Ishikawa (cell line): ENCODE data around the gene DEF6.

Experiments used
- CEBPB ChIP-seq: IDR thresholded peaks from 2 replicates; pipeline ENCODE4 v1.6.1; 2012
- CREB1 ChIP-seq: IDR thresholded peaks from 2 replicates; pipeline ENCODE4 v1.6.1; 2012; ENCODE audit warnings: low read depth
- EGR1 ChIP-seq: IDR thresholded peaks from 2 replicates; pipeline ENCODE4 v1.6.1; 2012
- EP300 ChIP-seq: IDR thresholded peaks from 2 replicates; pipeline ENCODE4 v1.6.1; 2012; ENCODE audit warnings: borderline replicate concordance
- FOXM1 ChIP-seq: IDR thresholded peaks from 2 replicates; pipeline ENCODE4 v1.6.1; 2012; ENCODE audit warnings: low read depth, borderline replicate concordance
- NFIC ChIP-seq: IDR thresholded peaks from 2 replicates; pipeline ENCODE4 v1.6.1; 2012
- RAD21 ChIP-seq: IDR thresholded peaks from 2 replicates; pipeline ENCODE4 v1.6.1; 2012; ENCODE audit warnings: low read depth
- REST ChIP-seq: IDR thresholded peaks from 2 replicates; pipeline ENCODE4 v1.6.1; 2012; ENCODE audit warnings: low read depth, mild to moderate bottlenecking
- TAF1 ChIP-seq: IDR thresholded peaks from 2 replicates; pipeline ENCODE4 v1.6.1; 2012; ENCODE audit warnings: low read depth, mild to moderate bottlenecking
- TCF12 ChIP-seq: IDR thresholded peaks from 2 replicates; pipeline ENCODE4 v1.6.1; 2012; ENCODE audit warnings: low read depth
- TEAD4 ChIP-seq: IDR thresholded peaks from 2 replicates; pipeline ENCODE4 v1.6.1; 2012
- USF1 ChIP-seq: IDR thresholded peaks from 2 replicates; pipeline ENCODE4 v1.6.1; 2012
- YY1 ChIP-seq: IDR thresholded peaks from 2 replicates; pipeline ENCODE4 v1.6.1; 2012; ENCODE audit warnings: low read depth
- ZBTB7A ChIP-seq: IDR thresholded peaks from 2 replicates; pipeline ENCODE4 v1.6.1; 2012; ENCODE audit warnings: low read depth
- TF ChIP-seq, protein P1 (sequence below): IDR thresholded peaks from 2 replicates; pipeline ENCODE4 v1.6.1; 2012

Gene DEF6

DNA sequence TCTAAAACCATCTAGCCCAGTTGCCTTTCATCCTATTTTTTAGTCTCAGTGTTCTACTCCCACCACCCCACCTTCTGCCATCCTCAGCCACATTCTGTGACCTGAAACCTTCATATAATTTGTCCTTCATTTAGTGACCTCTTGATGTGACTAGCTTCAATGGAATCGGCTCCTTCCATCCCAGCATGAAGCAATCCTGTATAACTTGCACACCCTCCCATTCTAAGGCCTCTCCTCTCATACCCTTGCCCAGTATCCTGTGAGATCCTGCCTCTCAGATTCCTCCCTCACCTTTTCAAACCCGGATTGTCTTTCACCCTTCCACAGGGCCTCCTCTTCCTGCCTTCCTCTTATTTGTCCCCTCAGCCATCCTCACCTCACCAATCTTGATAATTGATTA is 35.0 kb upstream of the DEF6 start:
- no peak for TF ChIP-seq EP300
- no peak for TF ChIP-seq CEBPB
- TF ChIP-seq TCF12, result no peak
- no peak for TF ChIP-seq REST
- no peak for TF ChIP-seq ZBTB7A
- TF ChIP-seq TAF1, result no peak
- TF ChIP-seq TEAD4, result no peak
- TF ChIP-seq YY1, result no peak
- no peak for TF ChIP-seq USF1
- TF ChIP-seq CREB1, result no peak
- TF ChIP-seq EGR1, result no peak
- no peak for TF ChIP-seq RAD21
- TF ChIP-seq FOXM1, result no peak
- TF ChIP-seq, protein P1, sequence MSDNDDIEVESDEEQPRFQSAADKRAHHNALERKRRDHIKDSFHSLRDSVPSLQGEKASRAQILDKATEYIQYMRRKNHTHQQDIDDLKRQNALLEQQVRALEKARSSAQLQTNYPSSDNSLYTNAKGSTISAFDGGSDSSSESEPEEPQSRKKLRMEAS, result no peak
- no peak for TF ChIP-seq NFIC

DNA sequence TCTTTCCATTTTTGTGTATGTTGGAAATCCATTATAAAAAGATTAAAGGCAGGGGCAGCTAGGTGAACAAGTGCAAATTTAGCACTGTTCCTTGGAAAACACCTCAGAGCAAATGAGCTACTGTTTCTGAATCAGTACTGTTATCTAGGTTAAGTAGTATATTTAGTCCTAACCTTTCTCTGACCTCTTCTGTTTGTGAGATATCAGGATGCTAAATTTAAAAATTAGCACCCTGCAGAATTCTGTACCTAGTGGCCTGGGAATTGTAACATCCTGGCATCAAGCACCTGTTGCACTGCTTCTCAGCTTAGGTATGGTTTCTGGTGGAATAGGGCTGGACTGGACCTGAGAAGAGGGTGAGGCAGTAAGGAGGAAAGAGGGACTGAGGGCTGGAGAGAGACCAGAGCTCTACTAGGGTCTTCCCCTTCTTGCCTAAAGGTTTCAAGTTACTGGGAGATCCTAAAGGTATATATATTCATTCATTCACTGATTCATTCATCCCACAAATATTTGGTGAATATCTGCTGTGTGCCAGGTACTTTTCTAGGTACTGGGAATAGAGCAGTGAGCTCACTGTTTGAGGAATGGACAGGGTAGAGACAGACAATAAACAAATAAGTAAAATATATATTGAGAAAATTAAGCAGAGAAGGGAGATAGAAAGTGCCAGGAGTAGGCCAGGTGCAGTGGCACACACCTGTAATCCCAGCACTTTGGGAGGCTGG is 32.9 kb upstream of the DEF6 start:
- TF ChIP-seq EGR1 (no peak), USF1 (no peak), TCF12 (no peak), FOXM1 (no peak)

GRCh38 chr6:35265523-35265922 is 32.1 kb upstream of the DEF6 start:
- TF ChIP-seq NFIC (no peak), EGR1 (no peak), EP300 (no peak), ZBTB7A (no peak), RAD21 (no peak), YY1 (no peak), REST (no peak), TCF12 (no peak), CEBPB (no peak), TAF1 (no peak)
- TF ChIP-seq, protein P1, result no peak

- TF ChIP-seq RAD21 (no peak), TAF1 (no peak)
- TF ChIP-seq, protein P1, result no peak
These were observed 30.2 kb upstream of the DEF6 start for GRCh38 chr6:35267446-35267845.

DNA sequence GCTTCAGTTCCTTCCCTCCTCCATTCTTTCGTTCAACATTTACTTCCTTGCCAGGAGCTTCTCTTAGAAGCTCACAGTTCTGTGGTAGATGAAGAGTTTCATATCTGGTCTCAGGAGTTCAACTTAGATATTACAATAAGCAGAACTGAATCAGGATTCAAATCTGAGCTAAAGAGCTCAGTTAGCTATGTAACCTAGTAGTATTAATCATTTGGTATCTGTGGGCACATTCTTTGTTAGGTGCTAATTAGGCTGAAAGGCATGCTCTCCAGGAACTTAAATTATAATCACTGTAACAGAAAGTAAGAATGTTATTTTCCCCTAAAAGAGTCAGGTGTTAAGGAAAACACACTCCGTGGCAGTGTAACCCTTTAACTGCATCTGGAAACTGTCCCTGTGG is 29.7 kb upstream of the DEF6 start:
- TF ChIP-seq NFIC (no peak), TEAD4 (no peak)

GRCh38 chr6:35272005-35272404 is 25.6 kb upstream of the DEF6 start:
- no peak for TF ChIP-seq TAF1
- TF ChIP-seq EP300, result no peak
- no peak for TF ChIP-seq RAD21
- TF ChIP-seq ZBTB7A, result no peak
- no peak for TF ChIP-seq EGR1
- TF ChIP-seq FOXM1, result no peak
- no peak for TF ChIP-seq REST
- no peak for TF ChIP-seq TEAD4
- TF ChIP-seq, protein P1, result no peak
- TF ChIP-seq YY1, result no peak
- no peak for TF ChIP-seq USF1
- no peak for TF ChIP-seq CREB1
- TF ChIP-seq CEBPB, result no peak
